Liver (tissue), 9 donors: ENCODE results near the gene MTARC2. TPM values are rescaled to one million over a fixed set of nuclear protein-coding genes. Genes with fewer than 3 reads are reported as not detected.

ENCODE experiments used
- DNase-seq: peaks from one replicate; pipeline ENCODE4 v3.0.0-alpha.2; 2017; ENCODE audit warnings: low spot score
- H3K27ac ChIP-seq, 2 donors: one replicate each; pipeline ENCODE4 v1.7.0; 2013; ENCODE audit warnings: inconsistent platforms in 2 of 2, low read length in 2 of 2, control low read depth in 1 of 2, low read depth in 1 of 2, mild to moderate bottlenecking in 1 of 2
- H3K27me3 ChIP-seq, 4 donors: one replicate each; pipeline versions ENCODE4 v1.6.1 to v1.7.0; 2013; ENCODE audit warnings: low read length in 3 of 4, inconsistent platforms in 1 of 4, mild to moderate bottlenecking in 1 of 4, moderate library complexity in 1 of 4; ENCODE audit not compliant: control insufficient read depth in 4 of 4, insufficient read depth in 4 of 4
- H3K36me3 ChIP-seq, 4 donors: one replicate each; pipeline versions ENCODE4 v1.6.1 to v1.7.0; 2013; ENCODE audit warnings: low read length in 3 of 4, mild to moderate bottlenecking in 3 of 4, low read depth in 1 of 4, moderate library complexity in 1 of 4; ENCODE audit not compliant: control insufficient read depth in 4 of 4, insufficient read depth in 3 of 4
- H3K4me1 ChIP-seq, 4 donors: one replicate each; pipeline versions ENCODE4 v1.6.1 to v1.7.0; 2013; ENCODE audit warnings: low read length in 3 of 4, mild to moderate bottlenecking in 3 of 4, moderate library complexity in 1 of 4; ENCODE audit not compliant: control insufficient read depth in 4 of 4, insufficient read depth in 4 of 4
- H3K4me3 ChIP-seq, 3 donors: one replicate each; pipeline versions ENCODE4 v1.6.1 to v1.7.0; 2013; ENCODE audit warnings: low read length in 3 of 3, control low read depth in 1 of 3, low read depth in 1 of 3, mild to moderate bottlenecking in 1 of 3
- H3K9ac ChIP-seq, 2 donors: one replicate each; pipeline ENCODE4 v1.7.0; 2013; ENCODE audit warnings: low read length in 2 of 2, mild to moderate bottlenecking in 2 of 2, moderate library complexity in 2 of 2, control low read depth in 1 of 2, low read depth in 1 of 2
- H3K9me3 ChIP-seq, 4 donors: one replicate each; pipeline versions ENCODE4 v1.6.1 to v1.7.0; 2013; ENCODE audit warnings: low read length in 3 of 4; ENCODE audit not compliant: control insufficient read depth in 4 of 4
- EGR1 ChIP-seq, 2 donors: IDR thresholded peaks; 2 replicates each; pipeline ENCODE4 v1.6.1; 2016 to 2018; ENCODE audit warnings: antibody characterized with exemption in 2 of 2, low read depth in 2 of 2
- FOXA1 ChIP-seq: IDR thresholded peaks from 2 replicates; pipeline ENCODE4 v1.6.1; 2016; ENCODE audit warnings: antibody characterized with exemption
- FOXA2 ChIP-seq: IDR thresholded peaks from 2 replicates; pipeline ENCODE4 v1.6.1; 2016; ENCODE audit warnings: antibody characterized with exemption
- GABPA ChIP-seq, 2 donors: IDR thresholded peaks in 1 of 2; conservative IDR thresholded peaks in 1 of 2; 2 replicates each; pipeline ENCODE4 v1.6.1; 2016; ENCODE audit warnings: antibody characterized with exemption in 2 of 2, mild to moderate bottlenecking in 1 of 2, moderate library complexity in 1 of 2
- HNF4A ChIP-seq, 2 donors: conservative IDR thresholded peaks; 2 replicates each; pipeline ENCODE4 v1.6.1; 2016; ENCODE audit warnings: antibody characterized with exemption in 2 of 2, mild to moderate bottlenecking in 2 of 2
- HNF4G ChIP-seq: IDR thresholded peaks from 2 replicates; pipeline ENCODE4 v1.6.1; 2016; ENCODE audit warnings: antibody characterized with exemption
- JUND ChIP-seq, 2 donors: IDR thresholded peaks; 2 replicates each; pipeline ENCODE4 v1.6.1; 2016; ENCODE audit warnings: antibody characterized with exemption in 2 of 2
- NR2F2 ChIP-seq: IDR thresholded peaks from 2 replicates; pipeline ENCODE4 v1.6.1; 2016; ENCODE audit warnings: antibody characterized with exemption
- RAD21 ChIP-seq, 2 donors: IDR thresholded peaks; 2 replicates each; pipeline ENCODE4 v1.6.1; 2016; ENCODE audit warnings: antibody characterized with exemption in 2 of 2, mild to moderate bottlenecking in 2 of 2
- RXRA ChIP-seq, 2 donors: IDR thresholded peaks; 2 replicates each; pipeline ENCODE4 v1.6.1; 2017 to 2018; ENCODE audit warnings: antibody characterized with exemption in 2 of 2, mild to moderate bottlenecking in 1 of 2
- SP1 ChIP-seq: IDR thresholded peaks from 2 replicates; pipeline ENCODE4 v1.6.1; 2018; ENCODE audit warnings: antibody characterized with exemption, mild to moderate bottlenecking
- TAF1 ChIP-seq: conservative IDR thresholded peaks from 2 replicates; pipeline ENCODE4 v1.6.1; 2016; ENCODE audit warnings: antibody characterized with exemption, mild to moderate bottlenecking
- YY1 ChIP-seq: IDR thresholded peaks from 2 replicates; pipeline ENCODE4 v1.6.1; 2016; ENCODE audit warnings: antibody characterized with exemption, mild to moderate bottlenecking
- WGBS: extraction: QIAGEN DNeasy Blood & Tissue Kit; methylation state at CpG from one replicate; pipeline ENCODE4 v1.1.7; 2013; 5-methylcytosine and 5-hydroxymethylcytosine counted together
- polyA plus RNA-seq, 2 donors: library from polyadenylated mRNA; stranded (reverse) in 1 of 2; unstranded in 1 of 2; fragments of 200-250 nt in 1 of 2; fragments of >200 nt in 1 of 2; fragmentation: Nextera tagmentation in 1 of 2; extraction: Ambion mirVana in 1 of 2; gene quantifications; one replicate each; pipeline versions ENCODE4 v1.2.1 to v1.2.3, GENCODE V29; 2013 to 2015
- total RNA-seq, 2 donors: library from RNA; depleted of rRNA; stranded (reverse); fragments of >200 nt; gene quantifications; one replicate each; pipeline ENCODE4 v1.2.3, GENCODE V29; 2014
- TF ChIP-seq, protein P1 (sequence below): fragments of 150-350 bp; IDR thresholded peaks from 2 replicates; pipeline ENCODE4 v1.5.1; 2017; ENCODE audit warnings: improper control_type of control experiment, low read depth, low read length; ENCODE audit not compliant: missing input control
- TF ChIP-seq, protein P2 (sequence below): IDR thresholded peaks from 2 replicates; pipeline ENCODE4 v1.6.1; 2016; ENCODE audit warnings: antibody characterized with exemption
- TF ChIP-seq, protein P3 (sequence below): IDR thresholded peaks from 2 replicates; pipeline ENCODE4 v1.6.1; 2016; ENCODE audit warnings: antibody characterized with exemption
- TF ChIP-seq, protein P4 (sequence below): IDR thresholded peaks from 2 replicates; pipeline ENCODE4 v1.6.1; 2016; ENCODE audit warnings: antibody characterized with exemption
- TF ChIP-seq, protein P5 (sequence below): IDR thresholded peaks from 2 replicates; pipeline ENCODE4 v1.6.1; 2016; ENCODE audit warnings: antibody characterized with exemption, mild to moderate bottlenecking
- donor health status: healthy.
- donor health status: healthy.
- donor health status: healthy.
- donor health status: healthy.
- donor health status: healthy.

Gene MTARC2
- total and polyA plus RNA-seq, 4 donors = 24.9 to 96.1 (median 71.4) TPM

DNA sequence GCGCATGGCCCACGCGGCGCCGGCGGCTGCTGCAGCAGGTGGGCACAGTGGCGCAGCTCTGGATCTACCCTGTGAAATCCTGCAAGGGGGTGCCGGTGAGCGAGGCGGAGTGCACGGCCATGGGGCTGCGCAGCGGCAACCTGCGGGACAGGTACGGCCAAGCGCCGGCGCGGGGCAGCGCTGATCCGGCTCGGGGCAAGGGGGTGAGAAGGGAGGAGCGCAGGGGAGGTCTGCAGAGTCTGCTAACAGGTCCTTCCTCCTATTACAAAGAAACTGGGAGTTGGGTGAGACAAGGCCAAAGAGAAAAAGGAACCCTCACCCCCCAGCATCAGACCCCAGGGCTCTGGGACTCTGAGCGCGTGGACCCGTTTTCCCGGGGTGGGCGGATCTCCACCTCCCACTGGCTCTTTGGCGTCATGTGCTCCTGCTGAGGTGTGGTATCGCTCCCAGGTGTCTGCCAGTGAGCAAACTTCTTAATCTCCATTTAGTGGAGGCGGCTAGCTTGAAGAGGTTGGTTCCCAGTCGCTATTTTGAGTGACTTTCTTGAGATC, 39.0 kb downstream of the MTARC2 start:
- H3K27ac ChIP-seq = peak overlapping the region; percentile 88 to 89
- peaks cover 12 to 89% (median 76%) of the 10 kb centered on the region in 4 donors for H3K4me1 ChIP-seq
- WGBS = 4% methylated on average over 32 of the region's 32 CpGs
- TF ChIP-seq HNF4A (conservative IDR thresholded peaks at IDR 0.05) (peak in 1 of 2 donors; percentile 10), GABPA (IDR thresholded peaks at IDR 0.05 in 1 of 2, conservative IDR thresholded peaks at IDR 0.05 in 1 of 2) (no peak), TAF1 (peak; percentile 44)
- H3K4me3 ChIP-seq = peak overlapping the region; percentile 62 to 73 (median 70)
- H3K9ac ChIP-seq = peak overlapping the region; percentile 58 to 60
- DNase-seq = peak; percentile 56
- H3K36me3 ChIP-seq = peaks cover 2 to 22% (median 10%) of the 10 kb centered on the region in 4 donors
- H3K9me3 ChIP-seq = no peaks in the 10 kb centered on the region
- no peaks in the 10 kb centered on the region for H3K27me3 ChIP-seq

DNA sequence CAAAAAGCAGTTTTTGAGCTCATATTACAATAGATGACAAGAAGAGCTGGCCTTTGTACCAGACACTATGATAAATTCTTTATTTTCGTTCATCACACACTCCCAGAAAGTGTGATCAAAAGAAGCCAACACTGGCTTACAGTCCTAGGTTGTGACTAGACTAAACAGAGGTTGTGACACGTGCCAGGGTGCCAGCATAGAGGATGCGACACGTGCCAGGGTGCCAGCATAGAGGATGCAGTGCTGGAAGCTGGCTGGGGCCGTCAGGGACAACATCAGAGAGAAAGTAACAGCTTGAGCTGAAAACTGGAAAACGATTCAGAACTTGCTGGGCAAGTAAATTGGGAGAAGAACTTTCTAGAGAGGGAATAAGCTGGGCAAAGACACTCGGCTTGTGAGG, 40.8 kb downstream of the MTARC2 start:
- H3K4me3 ChIP-seq = no peak overlapping the region
- DNase-seq = peak; percentile 22
- peak overlapping the region; percentile 88 to 89 for H3K27ac ChIP-seq
- H3K27me3 ChIP-seq = no peaks in the 10 kb centered on the region
- TF ChIP-seq FOXA2 (no peak), YY1 (no peak), JUND (IDR thresholded peaks at IDR 0.05) (peak in 1 of 2 donors; percentile 15), FOXA1 (no peak), RXRA (IDR thresholded peaks at IDR 0.05) (peak in 1 of 2 donors; percentile 66), NR2F2 (no peak), HNF4A (conservative IDR thresholded peaks at IDR 0.05) (peak in 1 of 2 donors; percentile 65), HNF4G (no peak), TAF1 (no peak), GABPA (IDR thresholded peaks at IDR 0.05 in 1 of 2, conservative IDR thresholded peaks at IDR 0.05 in 1 of 2) (no peak), SP1 (no peak), RAD21 (IDR thresholded peaks at IDR 0.05) (no peak), EGR1 (IDR thresholded peaks at IDR 0.05; ENCODE audit: low read depth in 2 of 2) (no peak)
- TF ChIP-seq, protein P1, sequence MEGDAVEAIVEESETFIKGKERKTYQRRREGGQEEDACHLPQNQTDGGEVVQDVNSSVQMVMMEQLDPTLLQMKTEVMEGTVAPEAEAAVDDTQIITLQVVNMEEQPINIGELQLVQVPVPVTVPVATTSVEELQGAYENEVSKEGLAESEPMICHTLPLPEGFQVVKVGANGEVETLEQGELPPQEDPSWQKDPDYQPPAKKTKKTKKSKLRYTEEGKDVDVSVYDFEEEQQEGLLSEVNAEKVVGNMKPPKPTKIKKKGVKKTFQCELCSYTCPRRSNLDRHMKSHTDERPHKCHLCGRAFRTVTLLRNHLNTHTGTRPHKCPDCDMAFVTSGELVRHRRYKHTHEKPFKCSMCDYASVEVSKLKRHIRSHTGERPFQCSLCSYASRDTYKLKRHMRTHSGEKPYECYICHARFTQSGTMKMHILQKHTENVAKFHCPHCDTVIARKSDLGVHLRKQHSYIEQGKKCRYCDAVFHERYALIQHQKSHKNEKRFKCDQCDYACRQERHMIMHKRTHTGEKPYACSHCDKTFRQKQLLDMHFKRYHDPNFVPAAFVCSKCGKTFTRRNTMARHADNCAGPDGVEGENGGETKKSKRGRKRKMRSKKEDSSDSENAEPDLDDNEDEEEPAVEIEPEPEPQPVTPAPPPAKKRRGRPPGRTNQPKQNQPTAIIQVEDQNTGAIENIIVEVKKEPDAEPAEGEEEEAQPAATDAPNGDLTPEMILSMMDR = no peak
- TF ChIP-seq, protein P2, sequence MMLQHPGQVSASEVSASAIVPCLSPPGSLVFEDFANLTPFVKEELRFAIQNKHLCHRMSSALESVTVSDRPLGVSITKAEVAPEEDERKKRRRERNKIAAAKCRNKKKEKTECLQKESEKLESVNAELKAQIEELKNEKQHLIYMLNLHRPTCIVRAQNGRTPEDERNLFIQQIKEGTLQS = no peak
- TF ChIP-seq, protein P3, sequence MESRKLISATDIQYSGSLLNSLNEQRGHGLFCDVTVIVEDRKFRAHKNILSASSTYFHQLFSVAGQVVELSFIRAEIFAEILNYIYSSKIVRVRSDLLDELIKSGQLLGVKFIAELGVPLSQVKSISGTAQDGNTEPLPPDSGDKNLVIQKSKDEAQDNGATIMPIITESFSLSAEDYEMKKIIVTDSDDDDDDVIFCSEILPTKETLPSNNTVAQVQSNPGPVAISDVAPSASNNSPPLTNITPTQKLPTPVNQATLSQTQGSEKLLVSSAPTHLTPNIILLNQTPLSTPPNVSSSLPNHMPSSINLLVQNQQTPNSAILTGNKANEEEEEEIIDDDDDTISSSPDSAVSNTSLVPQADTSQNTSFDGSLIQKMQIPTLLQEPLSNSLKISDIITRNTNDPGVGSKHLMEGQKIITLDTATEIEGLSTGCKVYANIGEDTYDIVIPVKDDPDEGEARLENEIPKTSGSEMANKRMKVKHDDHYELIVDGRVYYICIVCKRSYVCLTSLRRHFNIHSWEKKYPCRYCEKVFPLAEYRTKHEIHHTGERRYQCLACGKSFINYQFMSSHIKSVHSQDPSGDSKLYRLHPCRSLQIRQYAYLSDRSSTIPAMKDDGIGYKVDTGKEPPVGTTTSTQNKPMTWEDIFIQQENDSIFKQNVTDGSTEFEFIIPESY = no peak
- TF ChIP-seq, protein P4, sequence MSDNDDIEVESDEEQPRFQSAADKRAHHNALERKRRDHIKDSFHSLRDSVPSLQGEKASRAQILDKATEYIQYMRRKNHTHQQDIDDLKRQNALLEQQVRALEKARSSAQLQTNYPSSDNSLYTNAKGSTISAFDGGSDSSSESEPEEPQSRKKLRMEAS = peak; percentile 71
- TF ChIP-seq, protein P5, sequence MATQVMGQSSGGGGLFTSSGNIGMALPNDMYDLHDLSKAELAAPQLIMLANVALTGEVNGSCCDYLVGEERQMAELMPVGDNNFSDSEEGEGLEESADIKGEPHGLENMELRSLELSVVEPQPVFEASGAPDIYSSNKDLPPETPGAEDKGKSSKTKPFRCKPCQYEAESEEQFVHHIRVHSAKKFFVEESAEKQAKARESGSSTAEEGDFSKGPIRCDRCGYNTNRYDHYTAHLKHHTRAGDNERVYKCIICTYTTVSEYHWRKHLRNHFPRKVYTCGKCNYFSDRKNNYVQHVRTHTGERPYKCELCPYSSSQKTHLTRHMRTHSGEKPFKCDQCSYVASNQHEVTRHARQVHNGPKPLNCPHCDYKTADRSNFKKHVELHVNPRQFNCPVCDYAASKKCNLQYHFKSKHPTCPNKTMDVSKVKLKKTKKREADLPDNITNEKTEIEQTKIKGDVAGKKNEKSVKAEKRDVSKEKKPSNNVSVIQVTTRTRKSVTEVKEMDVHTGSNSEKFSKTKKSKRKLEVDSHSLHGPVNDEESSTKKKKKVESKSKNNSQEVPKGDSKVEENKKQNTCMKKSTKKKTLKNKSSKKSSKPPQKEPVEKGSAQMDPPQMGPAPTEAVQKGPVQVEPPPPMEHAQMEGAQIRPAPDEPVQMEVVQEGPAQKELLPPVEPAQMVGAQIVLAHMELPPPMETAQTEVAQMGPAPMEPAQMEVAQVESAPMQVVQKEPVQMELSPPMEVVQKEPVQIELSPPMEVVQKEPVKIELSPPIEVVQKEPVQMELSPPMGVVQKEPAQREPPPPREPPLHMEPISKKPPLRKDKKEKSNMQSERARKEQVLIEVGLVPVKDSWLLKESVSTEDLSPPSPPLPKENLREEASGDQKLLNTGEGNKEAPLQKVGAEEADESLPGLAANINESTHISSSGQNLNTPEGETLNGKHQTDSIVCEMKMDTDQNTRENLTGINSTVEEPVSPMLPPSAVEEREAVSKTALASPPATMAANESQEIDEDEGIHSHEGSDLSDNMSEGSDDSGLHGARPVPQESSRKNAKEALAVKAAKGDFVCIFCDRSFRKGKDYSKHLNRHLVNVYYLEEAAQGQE = no peak
- 42% methylated on average over 7 of the region's 7 CpGs for WGBS
- peaks cover 0 to 6% (median 1%) of the 10 kb centered on the region in 4 donors for H3K36me3 ChIP-seq
- no peaks in the 10 kb centered on the region for H3K9me3 ChIP-seq
- H3K4me1 ChIP-seq = peaks cover 12 to 82% (median 73%) of the 10 kb centered on the region in 4 donors
- peak overlapping the region in 1 of 2 donors; percentile 13 for H3K9ac ChIP-seq
